ENCODE results near the gene COMT. TPM values are rescaled to one million over a fixed set of nuclear protein-coding genes. Genes with fewer than 3 reads are reported as not detected.
A peak's percentile ranks its signal among the peaks of the same experiment; 100 is the strongest.

Gene COMT
- total and polyA plus RNA-seq, 2 donors from 2014 or later: 118 to 244 TPM

DNA sequence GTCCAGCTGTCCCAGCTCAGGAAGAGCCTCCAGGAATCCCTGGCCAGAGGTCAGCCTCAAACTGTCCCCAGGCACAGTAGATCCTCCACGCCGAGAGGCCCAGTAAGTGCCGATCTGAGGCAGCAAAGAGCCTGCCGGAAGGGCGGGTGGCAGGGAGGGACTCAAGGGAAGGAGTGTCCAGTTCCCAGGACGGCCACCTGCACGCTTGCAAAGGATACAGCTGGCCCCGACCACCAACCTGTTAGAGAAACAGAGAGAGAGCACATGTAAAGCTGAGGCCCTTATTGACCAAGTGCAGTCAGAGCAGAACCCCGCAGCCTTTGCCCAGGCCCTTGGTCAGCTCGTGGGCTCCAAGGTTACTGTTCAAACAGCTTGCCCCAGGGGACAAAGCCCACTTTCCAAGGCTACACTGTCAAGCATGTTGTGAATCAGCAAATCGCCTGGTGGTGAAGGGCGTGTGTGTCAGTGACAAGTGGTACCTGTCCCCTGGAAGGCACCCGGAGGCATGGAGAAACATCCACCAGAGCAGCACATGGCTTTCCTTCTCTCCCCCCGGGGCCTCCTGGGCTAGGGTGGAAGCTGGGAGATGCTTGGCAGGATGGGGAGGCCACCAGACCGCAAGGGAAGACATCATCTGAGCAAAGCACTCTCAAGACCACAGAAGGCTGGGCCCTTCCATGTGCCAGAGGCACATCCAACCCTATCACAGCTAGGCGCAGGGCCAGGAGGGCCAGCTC lies 42.6 kb upstream of the COMT start:
- H3K4me3 ChIP-seq (ENCODE audit: low read length in 3 of 3): no peak overlapping the region
- no peak for DNase-seq
- intact Hi-C loops (cut with DNase I): no loop called here
- no peaks in the 10 kb centered on the region for H3K27me3 ChIP-seq (ENCODE audit: control insufficient read depth, insufficient read depth, low read length)
- no peaks in the 10 kb centered on the region for H3K9me3 ChIP-seq (ENCODE audit: control insufficient read depth in 2 of 3, insufficient read depth in 1 of 3, low read length in 3 of 3)
- H3K36me3 ChIP-seq (ENCODE audit: control insufficient read depth in 2 of 3, insufficient read depth in 3 of 3, low read length in 3 of 3): peaks cover 0 to 9% (median 4%) of the 10 kb centered on the region in 3 donors
- no peak overlapping the region for H3K9ac ChIP-seq (ENCODE audit: low read length in 3 of 3)
- FAIRE-seq: no peak
- TF ChIP-seq, protein P1, sequence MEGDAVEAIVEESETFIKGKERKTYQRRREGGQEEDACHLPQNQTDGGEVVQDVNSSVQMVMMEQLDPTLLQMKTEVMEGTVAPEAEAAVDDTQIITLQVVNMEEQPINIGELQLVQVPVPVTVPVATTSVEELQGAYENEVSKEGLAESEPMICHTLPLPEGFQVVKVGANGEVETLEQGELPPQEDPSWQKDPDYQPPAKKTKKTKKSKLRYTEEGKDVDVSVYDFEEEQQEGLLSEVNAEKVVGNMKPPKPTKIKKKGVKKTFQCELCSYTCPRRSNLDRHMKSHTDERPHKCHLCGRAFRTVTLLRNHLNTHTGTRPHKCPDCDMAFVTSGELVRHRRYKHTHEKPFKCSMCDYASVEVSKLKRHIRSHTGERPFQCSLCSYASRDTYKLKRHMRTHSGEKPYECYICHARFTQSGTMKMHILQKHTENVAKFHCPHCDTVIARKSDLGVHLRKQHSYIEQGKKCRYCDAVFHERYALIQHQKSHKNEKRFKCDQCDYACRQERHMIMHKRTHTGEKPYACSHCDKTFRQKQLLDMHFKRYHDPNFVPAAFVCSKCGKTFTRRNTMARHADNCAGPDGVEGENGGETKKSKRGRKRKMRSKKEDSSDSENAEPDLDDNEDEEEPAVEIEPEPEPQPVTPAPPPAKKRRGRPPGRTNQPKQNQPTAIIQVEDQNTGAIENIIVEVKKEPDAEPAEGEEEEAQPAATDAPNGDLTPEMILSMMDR (IDR thresholded peaks at IDR 0.05; ENCODE audit: borderline replicate concordance, extremely low read depth, insufficient read depth): no peak
- H3K4me1 ChIP-seq (ENCODE audit: control insufficient read depth in 2 of 3, insufficient read depth in 2 of 3, low read depth in 1 of 3, low read length in 3 of 3): no peaks in the 10 kb centered on the region
- H3K27ac ChIP-seq (ENCODE audit: low read depth in 2 of 2, low read length in 2 of 2): no peak overlapping the region

DNA sequence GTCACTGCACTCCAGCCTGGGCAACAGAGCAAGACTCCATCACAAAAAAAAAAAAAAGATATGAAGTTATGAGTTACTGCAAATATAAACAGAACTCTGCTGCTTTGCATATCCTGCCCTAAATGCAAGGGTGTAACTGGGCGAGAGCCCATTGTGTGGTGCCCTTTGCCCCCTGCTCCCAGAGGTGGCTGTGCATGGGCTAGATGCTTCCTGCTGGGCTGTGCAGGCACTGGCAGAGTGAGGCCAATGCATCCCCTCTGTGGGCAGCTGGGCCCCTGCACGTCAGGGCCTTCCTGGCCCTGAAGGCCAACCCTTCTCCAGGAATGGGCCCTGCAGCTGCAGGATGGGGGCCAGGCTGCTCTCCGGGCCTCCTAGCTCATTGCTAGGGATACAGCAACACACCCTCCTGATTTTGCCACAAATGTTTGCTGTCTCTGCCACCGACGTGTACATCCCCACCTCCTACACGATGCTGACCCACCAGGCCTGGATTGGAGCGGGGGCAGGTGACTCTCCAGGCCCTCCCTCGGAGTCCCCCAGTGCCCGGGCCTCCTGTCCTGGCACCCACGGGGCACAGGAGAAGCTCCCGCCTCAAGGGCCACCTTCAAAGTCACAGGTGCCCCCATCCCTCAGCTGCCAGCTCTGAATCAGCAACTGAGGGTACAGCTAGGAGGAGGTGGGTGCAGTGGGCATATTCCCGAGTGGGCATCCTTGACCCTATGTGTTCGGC lies 40.7 kb upstream of the COMT start:
- TF ChIP-seq, protein P1 (IDR thresholded peaks at IDR 0.05; ENCODE audit: borderline replicate concordance, extremely low read depth, insufficient read depth): no peak
- Histone ChIP-seq H3K4me3 (ENCODE audit: low read length in 3 of 3) (no peak overlapping the region), H3K27me3 (ENCODE audit: control insufficient read depth, insufficient read depth, low read length) (no peaks in the 10 kb centered on the region), H3K9ac (ENCODE audit: low read length in 3 of 3) (no peak overlapping the region), H3K27ac (ENCODE audit: low read depth in 2 of 2, low read length in 2 of 2) (no peak overlapping the region), H3K36me3 (ENCODE audit: control insufficient read depth in 2 of 3, insufficient read depth in 3 of 3, low read length in 3 of 3) (peaks cover 0 to 3% (median 0%) of the 10 kb centered on the region in 3 donors), H3K9me3 (ENCODE audit: control insufficient read depth in 2 of 3, insufficient read depth in 1 of 3, low read length in 3 of 3) (no peaks in the 10 kb centered on the region), H3K4me1 (ENCODE audit: control insufficient read depth in 2 of 3, insufficient read depth in 2 of 3, low read depth in 1 of 3, low read length in 3 of 3) (no peaks in the 10 kb centered on the region)
- FAIRE-seq: no peak
- intact Hi-C loops (cut with DNase I): no loop called here
- DNase-seq: peak in 1 of 5 donors; percentile 64

DNA sequence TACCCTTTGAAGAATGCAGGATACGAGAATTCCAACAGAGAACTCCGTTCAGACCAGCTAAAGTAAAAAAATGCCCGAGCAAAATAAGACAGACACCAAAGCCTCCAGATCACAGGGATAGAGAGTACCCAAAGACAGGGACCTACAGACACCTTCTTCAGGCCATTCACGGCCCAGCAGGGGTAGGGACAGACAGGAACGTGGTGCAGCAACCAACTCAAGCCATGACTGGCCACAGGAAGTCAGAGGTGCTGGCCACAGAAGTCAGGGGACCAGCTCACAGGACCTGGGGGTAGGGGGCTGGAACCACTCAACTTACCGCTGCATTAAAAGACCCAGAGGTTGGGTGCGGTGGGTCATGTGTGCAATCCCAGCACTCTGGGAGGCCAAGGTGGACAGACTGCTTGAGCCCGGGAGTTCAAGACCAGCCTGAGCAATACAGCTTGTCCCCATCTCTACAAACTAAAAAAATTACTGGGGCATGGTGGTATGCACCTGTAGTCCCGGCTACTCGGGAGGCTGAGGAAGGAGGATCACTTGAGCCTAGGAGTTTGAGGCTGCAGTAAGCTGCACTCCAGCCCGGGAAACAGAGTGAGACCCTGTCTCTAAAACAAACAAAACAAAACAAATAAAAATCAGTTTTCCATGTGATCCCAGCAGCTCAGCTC lies 39.9 kb upstream of the COMT start:
- Histone ChIP-seq H3K4me3 (ENCODE audit: low read length in 3 of 3) (no peak overlapping the region), H3K4me1 (ENCODE audit: control insufficient read depth in 2 of 3, insufficient read depth in 2 of 3, low read depth in 1 of 3, low read length in 3 of 3) (no peaks in the 10 kb centered on the region), H3K27me3 (ENCODE audit: control insufficient read depth, insufficient read depth, low read length) (no peaks in the 10 kb centered on the region), H3K36me3 (ENCODE audit: control insufficient read depth in 2 of 3, insufficient read depth in 3 of 3, low read length in 3 of 3) (peaks cover 0 to 3% (median 0%) of the 10 kb centered on the region in 3 donors), H3K27ac (ENCODE audit: low read depth in 2 of 2, low read length in 2 of 2) (no peak overlapping the region), H3K9ac (ENCODE audit: low read length in 3 of 3) (no peak overlapping the region), H3K9me3 (ENCODE audit: control insufficient read depth in 2 of 3, insufficient read depth in 1 of 3, low read length in 3 of 3) (no peaks in the 10 kb centered on the region)
- DNase-seq: no peak
- TF ChIP-seq, protein P1 (IDR thresholded peaks at IDR 0.05; ENCODE audit: borderline replicate concordance, extremely low read depth, insufficient read depth): no peak
- FAIRE-seq: no peak
- intact Hi-C loops (cut with DNase I): no loop called here
